NCI-H2107 treated with DMSO at 0.1 percent for 48 hours (cell line): ENCODE data around the gene CTDP1.
"Not testable (repeated sequence)": the region's sequence is repeated elsewhere in the genome, so short reads cannot be mapped to it uniquely, and the experiment has no call there.

Experiments used
- DNase-seq: peaks from one replicate; lab custom pipeline; 2025; ENCODE audit not compliant: unreplicated experiment; lab: John Stamatoyannopoulos, UW

CTDP1 gene

DNA sequence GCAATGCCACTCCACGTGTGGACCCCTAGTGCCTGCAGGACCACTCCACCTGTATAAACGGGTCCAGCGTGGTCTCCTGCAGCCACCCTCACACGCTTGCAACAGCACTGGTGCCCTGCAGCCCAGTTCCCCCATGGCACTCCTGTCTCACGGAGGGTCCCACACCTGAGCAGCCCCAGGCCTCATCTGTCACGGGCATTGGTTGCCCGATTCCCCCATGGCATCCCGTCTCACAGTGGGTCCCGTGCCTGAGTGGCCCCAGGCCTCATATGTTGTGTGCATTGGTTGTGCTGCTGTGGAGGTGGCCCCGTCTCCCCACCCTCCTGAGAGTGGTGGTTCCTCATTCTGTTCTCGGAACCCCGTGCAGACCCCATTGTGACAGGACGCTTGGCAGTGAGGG is 43.4 kb downstream of the CTDP1 start:
- DNase-seq: no peak

DNA sequence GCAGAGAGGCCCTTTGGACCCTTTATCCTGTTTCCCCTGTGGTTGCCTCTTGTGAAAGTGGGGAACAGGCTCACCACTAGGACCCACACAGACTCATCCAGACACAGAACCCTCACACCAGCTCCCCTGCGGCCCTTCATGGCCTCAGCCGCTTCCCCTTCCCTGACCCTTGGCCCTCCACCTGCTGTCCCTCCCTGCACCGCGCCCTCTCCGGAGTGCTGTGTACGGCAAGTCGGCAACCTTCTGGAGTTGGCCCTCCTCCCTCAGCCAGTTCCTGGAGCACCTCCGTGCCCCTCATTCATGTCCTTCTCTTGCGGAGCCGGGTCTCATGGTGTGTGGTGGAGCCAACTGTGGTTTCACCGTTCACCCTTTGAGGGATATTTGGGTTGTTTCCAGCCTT is 44.0 kb downstream of the CTDP1 start:
- DNase-seq: no peak

DNA sequence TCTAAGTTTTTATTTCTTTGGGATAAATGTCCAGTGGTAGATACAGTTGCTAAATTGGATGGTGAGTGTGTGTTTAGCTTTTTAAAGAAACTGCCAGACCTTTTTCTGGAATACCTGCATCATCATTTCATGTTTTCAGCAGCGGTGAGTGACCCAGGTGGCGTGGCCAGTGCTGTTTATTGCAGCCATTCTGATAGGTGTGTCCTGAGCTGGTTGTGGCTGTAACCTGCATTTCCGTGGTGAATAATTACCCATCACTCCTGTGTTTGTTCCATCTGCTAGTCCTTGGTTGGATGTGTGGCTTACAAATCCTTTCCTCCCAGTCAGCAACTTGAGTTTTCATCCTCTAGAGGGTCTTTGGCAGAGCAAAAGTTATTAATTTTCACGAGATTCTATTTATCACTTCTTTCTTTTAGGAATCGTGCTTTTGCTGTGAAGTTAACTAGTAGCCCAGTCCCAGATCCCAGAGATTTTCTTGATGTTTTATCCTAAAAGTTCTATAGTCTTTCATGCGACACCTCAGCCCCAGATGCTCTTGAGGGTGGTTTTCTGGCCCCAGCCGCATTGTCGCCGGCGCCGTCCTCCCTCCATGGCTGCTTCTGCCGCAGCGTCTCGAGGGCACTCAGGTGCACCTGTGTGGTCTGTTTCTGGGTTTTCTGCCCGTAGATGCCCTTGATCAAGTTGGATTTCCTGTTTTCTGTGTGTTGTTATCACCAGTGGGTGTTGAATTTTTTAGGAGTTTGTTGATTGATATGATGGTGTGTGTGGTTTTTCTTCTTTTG is 44.9 kb downstream of the CTDP1 start:
- no peak for DNase-seq

DNA sequence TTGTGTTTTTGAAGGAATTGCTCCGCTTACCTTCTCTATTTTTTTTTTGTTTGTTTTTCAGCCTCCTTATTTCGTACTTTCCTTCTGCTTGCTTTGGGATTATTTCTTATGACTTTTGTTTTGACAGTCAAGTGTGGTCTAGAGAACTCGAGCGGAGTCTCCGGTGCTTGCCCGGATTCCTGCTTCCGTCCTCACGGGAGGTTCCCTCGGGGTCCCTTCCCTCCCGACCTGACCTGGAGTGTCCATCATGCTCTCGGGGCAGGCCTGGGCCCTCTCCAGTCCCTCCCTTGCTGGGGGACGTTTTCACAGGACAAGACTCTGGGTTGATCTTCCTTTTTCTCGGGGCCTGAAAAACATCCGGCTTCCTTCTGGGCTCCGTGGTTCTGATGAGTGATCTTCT is 45.9 kb downstream of the CTDP1 start:
- no peak for DNase-seq

DNA sequence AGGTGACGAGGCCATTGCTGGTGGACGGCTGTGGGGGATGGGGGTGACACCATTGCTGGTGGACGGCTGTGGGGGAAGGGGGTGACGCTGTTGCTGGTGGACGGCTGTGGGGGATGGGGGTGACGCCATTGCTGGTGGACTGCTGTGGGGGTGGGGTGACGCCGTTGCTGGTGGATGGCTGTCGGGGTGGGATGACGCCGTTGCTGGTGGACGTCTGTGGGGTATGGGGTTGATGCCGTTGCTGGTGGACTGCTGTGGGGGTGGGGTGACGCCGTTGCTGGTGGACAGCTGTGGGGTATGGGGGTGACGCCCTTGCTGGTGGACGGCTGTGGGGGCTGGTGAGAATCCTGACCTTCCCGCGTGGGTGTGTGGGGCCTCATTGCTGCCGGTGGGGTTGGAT is 47.1 kb downstream of the CTDP1 start:
- DNase-seq: no peak

DNA sequence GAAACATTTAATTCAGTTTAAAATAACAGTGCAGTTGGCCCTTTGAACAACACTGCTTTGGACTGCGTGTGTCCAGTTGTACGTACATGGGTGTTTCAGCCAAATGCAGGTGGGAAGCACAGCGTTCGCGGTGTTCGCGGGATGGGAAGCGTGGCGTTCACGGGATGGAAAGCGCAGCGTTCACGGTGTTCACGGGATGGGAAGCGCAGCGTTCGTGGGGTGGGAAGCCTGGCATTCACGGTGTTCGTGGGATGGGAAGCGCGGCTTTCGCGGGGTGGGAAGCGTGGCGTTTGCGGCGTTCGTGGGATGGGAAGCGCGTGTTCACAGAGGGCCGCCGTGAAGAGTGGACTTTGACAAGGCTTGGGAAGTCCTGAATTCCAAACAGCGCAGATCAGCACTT is 47.6 kb downstream of the CTDP1 start:
- no peak for DNase-seq

DNA sequence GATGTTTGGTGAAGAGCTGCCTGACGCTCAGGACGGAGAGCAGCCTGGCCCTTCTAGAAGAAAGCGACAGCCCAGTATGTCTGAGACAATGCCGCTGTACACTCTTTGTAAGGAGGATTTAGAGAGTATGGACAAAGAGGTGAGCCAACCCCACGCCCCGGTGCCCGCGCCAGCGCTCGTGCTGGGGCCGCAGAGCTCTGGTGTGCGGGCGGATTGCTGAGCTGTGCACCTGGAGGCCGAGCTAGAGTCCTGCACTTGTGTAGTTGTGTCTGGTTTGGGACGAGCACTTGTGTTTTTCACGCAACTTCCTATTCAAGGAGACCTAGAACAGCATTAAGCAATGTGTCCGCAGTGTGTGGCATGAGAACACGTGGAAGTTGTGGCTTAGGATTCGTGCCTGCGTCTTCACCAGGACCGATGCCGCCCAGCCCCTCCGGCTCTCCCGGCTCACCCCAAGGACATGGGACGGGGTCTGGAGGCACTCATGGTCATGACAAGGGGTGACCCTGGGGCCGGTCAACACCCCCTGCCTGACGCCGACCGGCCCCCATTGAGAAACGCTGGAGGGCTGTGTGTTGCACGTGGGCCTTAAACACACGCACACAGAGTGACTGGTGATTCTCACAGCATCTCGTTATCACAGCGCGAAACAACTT is 49.5 kb downstream of the CTDP1 start:
- DNase-seq: no peak

DNA sequence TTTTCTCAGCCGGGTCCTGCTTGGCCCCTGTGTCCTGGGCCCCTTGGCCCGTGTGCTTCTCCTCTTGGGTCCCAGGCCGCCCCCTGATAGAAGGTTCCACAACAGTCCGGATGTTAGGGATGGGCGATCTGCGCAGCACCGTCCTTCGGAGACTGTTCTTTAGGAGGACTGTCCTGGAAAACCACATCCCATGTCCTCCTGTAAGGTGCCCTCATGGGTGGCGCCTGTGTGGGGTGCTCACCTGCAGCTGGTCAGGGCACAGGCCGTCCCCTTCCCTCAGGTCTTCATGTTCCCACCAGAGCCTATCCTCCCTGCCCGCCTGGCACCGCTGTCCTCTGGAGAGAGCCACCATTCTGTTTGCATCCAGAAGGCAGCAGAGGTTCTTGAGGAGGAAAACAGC is 50.0 kb downstream of the CTDP1 start:
- DNase-seq: no peak

DNA sequence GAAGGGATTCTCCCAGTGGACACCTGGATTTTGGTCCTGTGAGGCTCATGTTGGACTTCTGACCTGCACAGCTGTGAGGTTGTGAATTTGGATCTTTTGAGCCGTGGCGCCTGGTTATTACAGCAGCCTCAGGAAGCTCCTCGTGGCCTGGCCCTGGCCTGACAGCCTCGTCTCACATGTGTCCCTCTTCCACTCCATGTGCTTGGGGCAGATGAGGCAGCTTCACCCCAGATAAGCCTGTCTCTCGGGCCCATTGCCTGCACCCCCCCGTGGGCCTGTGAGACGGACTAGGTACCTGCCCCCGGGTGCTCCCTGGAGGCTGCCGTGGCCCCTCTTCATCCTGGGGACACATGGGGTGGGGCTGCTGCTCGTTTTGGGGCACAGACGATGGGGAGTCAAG is 51.2 kb downstream of the CTDP1 start:
- DNase-seq: no peak

DNA sequence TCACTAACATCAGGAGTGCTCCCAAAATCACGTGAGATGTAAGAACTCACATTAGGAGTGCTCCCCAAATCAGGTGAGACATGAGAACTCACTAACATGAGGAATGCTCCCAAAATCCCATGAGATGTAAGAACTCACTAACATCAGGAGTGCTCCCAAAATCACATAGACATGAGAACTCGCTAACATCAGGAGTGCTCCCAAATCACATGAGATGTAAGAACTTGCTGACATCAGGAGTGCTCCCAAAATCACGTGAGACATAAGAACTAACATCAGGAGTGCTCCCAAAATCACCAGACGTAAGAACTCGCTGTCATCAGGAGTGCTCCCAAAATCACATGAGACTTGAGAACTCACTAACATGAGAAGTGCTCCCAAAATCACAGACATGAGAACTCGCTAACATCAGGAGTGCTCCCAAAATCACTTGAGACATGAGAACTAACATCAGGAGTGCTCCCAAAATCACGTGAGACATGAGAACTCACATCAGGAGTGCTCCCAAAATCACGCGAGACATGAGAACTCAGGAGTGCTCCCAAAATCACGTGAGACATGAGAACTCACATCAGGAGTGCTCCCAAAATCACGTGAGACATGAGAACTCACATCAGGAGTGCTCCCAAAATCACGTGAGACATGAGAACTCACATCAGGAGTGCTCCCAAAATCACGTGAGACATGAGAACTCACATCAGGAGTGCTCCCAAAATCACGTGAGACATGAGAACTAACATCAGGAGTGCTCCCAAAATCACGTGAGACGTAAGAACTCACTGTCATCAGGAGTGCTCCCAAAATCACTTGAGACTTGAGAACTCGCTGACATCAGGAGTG is 52.5 kb downstream of the CTDP1 start:
- not testable (repeated sequence) for DNase-seq

DNA sequence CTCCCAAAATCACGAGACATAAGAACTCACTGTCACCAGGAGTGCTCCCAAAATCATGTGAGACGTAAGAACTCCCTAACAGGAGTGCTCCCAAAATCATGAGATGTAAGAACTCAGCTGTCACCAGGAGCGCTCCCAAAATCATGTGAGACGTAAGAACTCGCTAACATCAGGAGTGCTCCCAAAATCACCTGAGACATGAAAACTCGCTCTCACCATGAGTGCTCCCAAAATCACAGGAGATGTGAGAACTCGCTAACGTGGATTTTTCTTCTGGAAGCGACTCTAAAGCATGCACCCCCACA is 53.1 kb downstream of the CTDP1 start:
- no peak for DNase-seq

DNA sequence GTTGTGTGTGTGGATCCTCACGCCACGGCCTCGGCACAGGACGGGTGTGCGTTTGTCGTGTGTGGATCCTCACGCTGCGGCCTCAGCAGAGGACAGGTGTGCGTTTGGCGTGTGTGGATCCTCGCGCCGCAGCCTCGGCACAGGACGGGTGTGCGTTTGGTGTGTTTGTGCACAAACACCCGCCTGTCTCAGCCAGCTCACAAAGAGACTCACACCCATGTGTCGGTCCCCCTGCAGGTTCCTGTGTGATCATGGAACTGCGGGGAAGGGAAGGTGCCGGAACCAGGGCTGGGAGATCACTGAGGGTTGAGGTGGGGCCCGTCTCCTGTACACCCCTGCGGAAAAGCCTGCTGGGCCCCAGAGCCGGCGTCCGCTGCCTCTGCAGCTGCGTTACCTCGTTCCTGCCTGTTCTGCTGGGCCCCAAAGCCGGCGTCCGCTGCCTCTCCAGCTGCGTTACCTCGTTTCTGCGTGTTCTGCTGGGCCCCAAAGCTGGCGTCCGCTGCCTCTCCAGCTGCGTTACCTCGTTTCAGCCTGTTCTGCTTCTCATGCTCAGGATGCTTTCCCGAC is 53.6 kb downstream of the CTDP1 start:
- no peak for DNase-seq

DNA sequence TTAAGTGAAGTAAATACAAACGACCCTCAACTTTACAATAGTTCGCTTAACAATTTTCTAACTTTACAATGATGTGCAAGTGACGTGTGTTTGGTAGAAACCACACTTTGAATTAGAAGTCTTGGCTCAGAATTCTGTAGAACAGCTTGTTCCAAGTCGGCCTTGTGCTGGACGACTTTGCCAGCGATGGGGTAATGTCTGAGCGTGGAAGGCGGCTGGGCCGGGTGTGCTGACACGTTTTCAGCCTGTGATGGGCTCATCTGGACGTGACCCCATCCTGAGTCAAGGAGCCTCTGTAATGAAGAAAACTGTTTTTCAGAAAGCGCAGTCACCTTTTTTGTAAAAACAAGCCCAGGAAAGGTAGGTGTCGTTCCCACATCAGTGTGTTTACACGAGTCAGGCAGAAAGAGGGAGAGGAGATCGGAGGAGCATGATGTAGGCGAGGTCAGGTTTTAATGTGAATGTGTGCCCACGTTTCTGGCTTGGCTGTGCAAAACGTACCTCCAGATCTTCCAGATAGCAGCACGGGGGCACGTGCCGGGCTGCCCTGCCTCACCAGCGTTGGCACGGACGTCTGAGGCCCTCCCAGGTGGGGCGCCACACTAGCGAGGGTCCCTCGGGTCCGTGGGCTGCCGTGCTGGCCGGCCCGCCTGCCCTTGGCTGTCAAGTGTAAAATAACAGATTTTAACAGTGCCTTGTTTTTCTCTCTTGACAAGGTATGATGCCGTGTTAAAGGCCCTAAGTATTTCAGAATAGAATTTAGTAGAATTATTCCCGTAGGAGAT is 54.6 kb downstream of the CTDP1 start:
- no peak for DNase-seq

DNA sequence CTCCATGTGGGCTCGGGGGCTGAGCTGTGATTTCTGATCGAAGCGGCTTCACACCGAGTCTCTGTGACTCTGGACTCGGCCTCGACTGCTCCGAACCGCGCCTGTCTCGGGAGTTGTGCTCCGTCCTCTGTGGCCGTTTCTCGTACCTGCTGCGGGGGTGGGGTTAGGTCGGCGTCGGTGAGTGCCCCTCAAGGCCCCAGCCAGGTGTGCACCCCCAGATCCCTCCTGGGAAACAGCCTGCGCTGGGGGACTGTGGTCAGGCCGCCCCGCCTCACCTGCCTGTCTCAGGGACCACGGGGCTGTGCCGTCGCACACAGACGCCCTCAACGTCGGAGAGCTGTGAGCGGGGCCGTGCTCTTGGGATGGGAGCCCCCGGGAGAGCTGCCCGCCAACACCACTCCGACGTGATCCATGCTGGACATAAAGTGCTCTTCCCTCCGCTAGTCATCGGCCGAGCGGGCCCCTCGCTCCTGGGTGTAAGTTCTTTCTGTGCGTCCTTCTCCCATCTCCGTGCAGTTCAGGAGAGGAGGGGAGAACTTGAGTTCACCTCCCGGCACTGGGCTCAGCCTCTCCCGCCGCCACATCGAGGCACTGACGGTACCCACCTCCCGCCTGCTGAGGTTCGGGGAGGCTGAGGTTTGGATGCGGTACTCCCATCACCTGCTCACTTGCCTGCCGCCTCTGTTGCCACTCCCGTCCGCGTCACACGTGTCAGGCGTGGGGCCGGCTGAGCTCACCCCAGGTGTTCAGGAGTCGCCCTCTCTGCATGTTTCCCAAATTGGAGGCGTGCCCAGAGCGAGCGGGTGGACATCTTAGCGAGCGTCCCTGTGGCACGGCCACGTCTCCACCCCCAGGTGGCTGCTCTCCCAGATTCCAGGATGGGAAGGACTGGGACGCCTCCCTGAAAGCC is 55.7 kb downstream of the CTDP1 start:
- no peak for DNase-seq

DNA sequence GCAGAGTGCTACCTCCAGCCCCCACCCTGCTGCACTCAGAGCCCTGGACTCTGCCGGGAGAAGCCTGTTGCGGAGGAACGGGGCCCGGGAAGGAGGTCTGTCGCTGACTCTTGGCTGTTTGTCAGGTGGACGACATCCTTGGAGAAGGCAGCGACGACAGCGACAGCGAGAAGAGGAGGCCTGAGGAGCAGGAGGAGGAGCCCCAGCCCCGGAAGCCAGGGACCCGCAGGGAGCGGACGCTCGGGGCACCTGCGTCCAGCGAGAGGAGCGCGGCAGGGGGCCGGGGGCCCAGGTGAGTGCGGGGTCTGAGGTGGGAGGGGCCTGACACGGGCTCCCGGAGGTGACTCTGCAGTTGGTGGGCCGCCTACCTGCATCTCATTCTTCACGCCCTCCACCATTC is 56.6 kb downstream of the CTDP1 start:
- DNase-seq: no peak

DNA sequence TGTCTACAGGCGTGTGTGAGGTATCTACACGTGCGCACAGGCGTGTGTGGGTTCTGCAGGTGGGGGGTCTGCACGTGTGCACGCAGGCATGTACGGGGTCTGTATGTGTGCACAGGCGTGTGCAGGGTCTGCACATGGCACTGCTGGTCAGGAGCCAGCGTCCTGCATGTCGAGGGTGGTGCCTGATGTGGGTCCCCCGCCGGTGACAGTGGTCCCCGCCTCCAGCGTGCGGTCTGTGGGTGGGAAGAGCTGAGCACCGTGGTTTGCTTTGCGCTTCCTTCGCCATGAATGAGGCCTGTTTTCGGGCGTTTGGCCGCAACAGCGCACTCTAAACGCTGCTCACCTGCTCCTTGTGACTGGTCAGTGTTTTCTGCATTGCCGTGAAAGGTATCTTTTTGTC is 57.2 kb downstream of the CTDP1 start:
- no peak for DNase-seq

DNA sequence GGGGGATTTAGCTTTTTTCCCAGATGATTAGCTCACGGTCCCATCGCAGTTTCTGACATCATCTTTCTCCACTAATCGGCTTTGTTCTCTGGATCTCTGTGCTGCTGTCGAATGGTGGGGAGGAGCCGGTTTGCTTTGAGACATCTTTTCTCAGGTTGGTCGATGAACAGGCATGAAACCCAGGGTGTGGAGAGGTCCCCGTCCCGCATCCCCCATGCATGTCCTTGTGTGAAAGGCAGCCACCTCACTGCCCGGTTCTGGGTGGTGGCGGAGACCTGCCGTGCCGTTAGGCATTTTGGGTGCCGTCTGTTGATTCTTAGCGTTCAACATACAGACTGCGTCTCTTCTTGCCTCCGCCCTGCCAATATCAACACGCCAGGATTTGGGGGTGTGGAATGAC is 57.8 kb downstream of the CTDP1 start:
- DNase-seq: no peak

DNA sequence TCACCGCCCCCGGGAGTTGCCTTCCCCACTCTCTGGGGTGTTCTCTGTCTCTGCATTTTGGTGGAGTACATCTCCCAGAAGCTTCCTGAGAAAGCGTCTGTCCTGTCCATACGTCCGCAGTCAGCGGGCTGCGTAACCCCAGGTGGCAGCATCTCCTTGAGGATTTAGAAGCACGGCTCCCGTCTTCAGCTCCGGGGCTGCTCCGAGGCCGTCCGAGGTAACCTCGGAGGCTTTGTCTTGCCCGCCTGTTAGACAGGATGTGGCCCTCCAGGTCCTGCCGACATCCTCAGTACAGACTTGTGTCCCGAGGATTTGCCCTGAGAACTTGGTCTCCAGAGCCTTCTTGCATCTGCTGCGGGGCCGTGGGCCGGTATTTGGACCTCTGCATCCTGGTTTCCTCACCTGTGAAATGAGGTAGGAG is 58.4 kb downstream of the CTDP1 start:
- no peak for DNase-seq

DNA sequence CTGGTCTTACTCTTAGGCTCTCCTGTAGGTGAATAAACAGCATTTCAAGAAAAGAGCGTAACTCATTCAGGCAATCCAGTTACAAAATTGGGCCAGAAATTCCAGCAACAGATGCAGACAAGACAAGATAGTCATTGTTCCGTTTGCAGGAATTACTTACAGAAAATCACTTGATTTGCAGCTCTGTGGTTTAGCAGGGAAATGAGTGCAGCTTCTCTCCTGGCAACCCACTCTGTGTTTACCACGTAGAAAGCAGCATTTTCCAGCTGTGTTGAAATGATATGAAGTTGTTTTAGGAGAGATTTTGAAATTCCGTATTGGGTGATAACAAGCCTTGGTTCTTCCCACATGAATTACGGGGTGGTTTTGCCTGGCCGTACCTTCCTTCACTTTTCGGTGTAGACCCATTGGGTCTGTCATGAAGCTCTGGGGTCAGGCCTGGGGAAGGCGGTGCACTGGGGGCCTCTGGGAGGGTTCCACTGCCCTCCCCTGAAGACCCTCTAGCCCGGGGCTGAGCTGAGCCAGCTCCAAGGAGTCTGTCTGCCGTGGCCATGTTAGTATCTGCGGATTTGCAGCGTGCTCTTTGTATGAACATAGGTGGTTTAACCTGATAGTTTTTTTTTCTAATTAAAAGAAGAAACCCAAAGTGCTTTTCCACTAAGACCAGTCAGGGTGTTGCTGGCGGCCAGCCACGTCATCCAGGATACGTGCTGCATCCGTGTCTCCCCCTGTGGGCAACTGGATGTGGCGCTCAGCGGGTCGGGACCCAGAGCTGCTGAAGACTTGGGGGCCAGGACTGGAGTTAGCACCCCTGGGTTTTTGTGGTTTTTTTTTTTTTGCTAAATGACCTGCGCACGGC is 59.2 kb downstream of the CTDP1 start:
- no peak for DNase-seq
